Neural cell (in vitro differentiated cells): ENCODE data around the gene ME3. TPM values are rescaled to one million over a fixed set of nuclear protein-coding genes. Genes with fewer than 3 reads are reported as not detected.

Experiments
- H2AFZ ChIP-seq: fragments of 200-600, 300-800 bp; sonication (generic), shearing (Covaris generic); 2 replicates; pipeline ENCODE4 v1.6.0; 2014; ENCODE audit warnings: low read depth, mild to moderate bottlenecking, antibody characterized with exemption, low read length, moderate library complexity
- H3F3A ChIP-seq: fragments of 200-600 bp; shearing (Covaris generic); 2 replicates; pipeline ENCODE4 v1.6.1; 2016; ENCODE audit warnings: mild to moderate bottlenecking, moderate library complexity, mixed read lengths, antibody characterized with exemption, low read length; ENCODE audit not compliant: insufficient read depth, poor library complexity, severe bottlenecking
- H3K27ac ChIP-seq: fragments of 200-600, 300-800 bp; sonication (generic), shearing (Covaris generic); 2 replicates; pipeline ENCODE4 v1.5.1; 2014; ENCODE audit warnings: mild to moderate bottlenecking, low read length, moderate library complexity
- H3K27me3 ChIP-seq: fragments of 300-800, 200-600 bp; sonication (generic), shearing (Covaris generic); 2 replicates; pipeline ENCODE4 v1.6.0; 2014; ENCODE audit warnings: mild to moderate bottlenecking, low read depth, low read length, moderate library complexity; ENCODE audit not compliant: insufficient read depth
- H3K36me3 ChIP-seq: fragments of 300-800, 200-600 bp; sonication (generic), shearing (Covaris generic); 2 replicates; pipeline ENCODE4 v1.5.1; 2014; ENCODE audit warnings: mild to moderate bottlenecking, antibody characterized with exemption, low read length, moderate library complexity; ENCODE audit not compliant: insufficient read depth
- H3K4me2 ChIP-seq: fragments of 300-800, 200-600 bp; sonication (generic), shearing (Covaris generic); 2 replicates; pipeline ENCODE4 v1.6.0; 2014; ENCODE audit warnings: mild to moderate bottlenecking, low read length
- H3K4me3 ChIP-seq: fragments of 300-800, 200-600 bp; sonication (generic), shearing (Covaris generic); 2 replicates; pipeline ENCODE4 v1.5.1; 2014; ENCODE audit warnings: mild to moderate bottlenecking, low read length, moderate library complexity
- H3K79me2 ChIP-seq: fragments of 200-600 bp; shearing (Covaris generic); replicated peaks from 2 replicates; pipeline ENCODE4 v1.6.0; 2014; ENCODE audit warnings: mild to moderate bottlenecking, low read length, moderate library complexity; ENCODE audit not compliant: insufficient read depth
- H3K9ac ChIP-seq: fragments of 300-800, 200-600 bp; sonication (generic), shearing (Covaris generic); 2 replicates; pipeline ENCODE4 v1.6.1; 2016; ENCODE audit warnings: mild to moderate bottlenecking, low read length, mixed read lengths
- H3K9me2 ChIP-seq: fragments of 200-600 bp; shearing (Covaris generic); 2 replicates; pipeline ENCODE4 v1.6.1; 2016; ENCODE audit warnings: mild to moderate bottlenecking, low read length, mixed read lengths; ENCODE audit not compliant: insufficient read depth
- H3K9me3 ChIP-seq: fragments of 200-600, 300-800 bp; sonication (generic), shearing (Covaris generic); 2 replicates; pipeline ENCODE4 v1.6.1; 2016; ENCODE audit warnings: mild to moderate bottlenecking, mixed run types, low read length, moderate library complexity, mixed read lengths
- H4K20me1 ChIP-seq: fragments of 200-600 bp; shearing (Covaris generic); 2 replicates; pipeline ENCODE4 v1.6.1; 2016; ENCODE audit warnings: mild to moderate bottlenecking, mixed run types; ENCODE audit not compliant: insufficient read depth
- EP300 ChIP-seq: fragments of 450-650 bp; conservative IDR thresholded peaks from 2 replicates; pipeline ENCODE4 v1.6.1; 2014; ENCODE audit warnings: antibody characterized with exemption, mild to moderate bottlenecking, moderate library complexity; ENCODE audit not compliant: poor library complexity, severe bottlenecking
- EZH2 ChIP-seq: fragments of 200-600, 300-800 bp; shearing (Covaris generic), sonication (generic); IDR thresholded peaks from 2 replicates; pipeline ENCODE4 v1.6.1; 2014; ENCODE audit warnings: antibody characterized with exemption, low read length, borderline replicate concordance, mild to moderate bottlenecking; ENCODE audit not compliant: insufficient read depth, poor library complexity, severe bottlenecking
- MXI1 ChIP-seq: fragments of 450-650 bp; conservative IDR thresholded peaks from 2 replicates; pipeline ENCODE4 v1.6.1; 2014; ENCODE audit warnings: antibody characterized with exemption, mild to moderate bottlenecking; ENCODE audit not compliant: poor library complexity, severe bottlenecking
- POLR2AphosphoS5 ChIP-seq: IDR thresholded peaks from 2 replicates; pipeline ENCODE4 v1.6.1; 2012
- RAD21 ChIP-seq: fragments of 450-650 bp; conservative IDR thresholded peaks from 2 replicates; pipeline ENCODE4 v1.6.1; 2014; ENCODE audit warnings: antibody characterized with exemption, mild to moderate bottlenecking, moderate library complexity
- REST ChIP-seq: IDR thresholded peaks from 2 replicates; pipeline ENCODE4 v1.6.1; 2012; ENCODE audit warnings: borderline replicate concordance
- SMC3 ChIP-seq: fragments of 450-650 bp; conservative IDR thresholded peaks from 2 replicates; pipeline ENCODE4 v1.6.1; 2014; ENCODE audit warnings: antibody characterized with exemption, mild to moderate bottlenecking, moderate library complexity; ENCODE audit not compliant: poor library complexity
- TAF1 ChIP-seq: IDR thresholded peaks from 2 replicates; pipeline ENCODE4 v1.6.1; 2012; ENCODE audit warnings: low read depth
- polyA plus RNA-seq: library from polyadenylated mRNA; depleted of rRNA; stranded (reverse); fragments of >200 nt; gene quantifications from 2 replicates; pipeline ENCODE4 v1.2.3, GENCODE V29; 2014
- TF ChIP-seq, protein P1 (sequence below): fragments of 450-650 bp; IDR thresholded peaks from 2 replicates; pipeline ENCODE4 v1.5.1; 2014; ENCODE audit warnings: antibody characterized with exemption, mild to moderate bottlenecking, moderate library complexity; ENCODE audit not compliant: poor library complexity, severe bottlenecking

Gene ME3
- polyA plus RNA-seq, 1 donor from 2014 or later: 2.1 TPM

DNA sequence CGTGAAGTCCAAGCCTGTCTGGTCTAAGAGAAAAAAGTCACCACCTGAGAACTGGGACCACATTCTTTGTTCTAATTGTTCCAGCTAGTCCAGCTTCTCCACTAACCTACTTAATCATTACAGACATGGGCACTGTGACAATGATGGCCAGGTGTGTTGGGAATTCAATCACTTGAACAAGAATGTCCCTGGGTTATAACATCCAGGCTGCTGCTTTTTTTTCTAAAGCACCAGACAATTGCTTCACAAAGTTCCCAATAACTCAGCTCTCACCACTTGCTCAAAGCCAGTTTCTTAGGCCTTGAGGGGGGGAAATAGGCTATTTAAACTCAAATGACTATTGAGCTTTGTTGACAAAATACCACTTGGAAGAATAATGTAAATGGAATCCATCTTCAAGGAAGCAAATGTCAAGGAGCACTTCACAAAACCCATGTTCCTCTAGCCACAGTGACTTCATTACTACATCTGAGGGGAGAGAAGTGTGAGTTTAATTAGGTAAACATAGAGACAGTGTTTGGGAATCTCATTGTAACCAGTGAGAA, 80.3 kb downstream of the ME3 start:
- Histone ChIP-seq H3K27me3 (no peaks in the 10 kb centered on the region), H3K9me3 (no peaks in the 10 kb centered on the region), H3K9me2 (no peaks in the 10 kb centered on the region), H3K9ac (no peak overlapping the region), H3K4me2 (no peak overlapping the region), H3K79me2 (no peaks in the 10 kb centered on the region), H3K27ac (no peak overlapping the region), H4K20me1 (no peaks in the 10 kb centered on the region), H3K36me3 (no peaks in the 10 kb centered on the region), H3K4me3 (no peak overlapping the region), H3F3A (no peaks in the 10 kb centered on the region), H2AFZ (no peak overlapping the region)
- TF ChIP-seq TAF1 (no peak), MXI1 (no peak), SMC3 (no peak)
- TF ChIP-seq, protein P1, sequence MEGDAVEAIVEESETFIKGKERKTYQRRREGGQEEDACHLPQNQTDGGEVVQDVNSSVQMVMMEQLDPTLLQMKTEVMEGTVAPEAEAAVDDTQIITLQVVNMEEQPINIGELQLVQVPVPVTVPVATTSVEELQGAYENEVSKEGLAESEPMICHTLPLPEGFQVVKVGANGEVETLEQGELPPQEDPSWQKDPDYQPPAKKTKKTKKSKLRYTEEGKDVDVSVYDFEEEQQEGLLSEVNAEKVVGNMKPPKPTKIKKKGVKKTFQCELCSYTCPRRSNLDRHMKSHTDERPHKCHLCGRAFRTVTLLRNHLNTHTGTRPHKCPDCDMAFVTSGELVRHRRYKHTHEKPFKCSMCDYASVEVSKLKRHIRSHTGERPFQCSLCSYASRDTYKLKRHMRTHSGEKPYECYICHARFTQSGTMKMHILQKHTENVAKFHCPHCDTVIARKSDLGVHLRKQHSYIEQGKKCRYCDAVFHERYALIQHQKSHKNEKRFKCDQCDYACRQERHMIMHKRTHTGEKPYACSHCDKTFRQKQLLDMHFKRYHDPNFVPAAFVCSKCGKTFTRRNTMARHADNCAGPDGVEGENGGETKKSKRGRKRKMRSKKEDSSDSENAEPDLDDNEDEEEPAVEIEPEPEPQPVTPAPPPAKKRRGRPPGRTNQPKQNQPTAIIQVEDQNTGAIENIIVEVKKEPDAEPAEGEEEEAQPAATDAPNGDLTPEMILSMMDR: no peak

- no peaks in the 10 kb centered on the region for H3K27me3 ChIP-seq
- no peaks in the 10 kb centered on the region for H3K36me3 ChIP-seq
- no peaks in the 10 kb centered on the region for H3F3A ChIP-seq
- H3K9me3 ChIP-seq: no peaks in the 10 kb centered on the region
- TF ChIP-seq MXI1 (no peak), REST (no peak), TAF1 (no peak), SMC3 (no peak), EP300 (no peak), POLR2AphosphoS5 (no peak), EZH2 (no peak), RAD21 (no peak)
- TF ChIP-seq, protein P1: no peak
- H2AFZ ChIP-seq: no peak overlapping the region
- H3K4me2 ChIP-seq: no peak overlapping the region
- H3K9me2 ChIP-seq: no peaks in the 10 kb centered on the region
- H3K27ac ChIP-seq: no peak overlapping the region
- H3K79me2 ChIP-seq: no peaks in the 10 kb centered on the region
- no peak overlapping the region for H3K9ac ChIP-seq
- H4K20me1 ChIP-seq: no peaks in the 10 kb centered on the region
- no peak overlapping the region for H3K4me3 ChIP-seq
Measured at GRCh38 chr11:86591631-86592030, 80.8 kb downstream of the ME3 start.
